ENCODE data around the gene FIGNL1. TPM values are rescaled to one million over a fixed set of nuclear protein-coding genes. Genes with fewer than 3 reads are reported as not detected.

The FIGNL1 gene
- total and polyA plus RNA-seq, 7 experiments from 2014 or later = 7.7 to 30.2 (median 10.3) TPM

GRCh38 chr7:50479743-50480517 is 29.8 kb upstream of the FIGNL1 start:
- Histone ChIP-seq H3K4me3 (ENCODE audit: low read length) (no peak overlapping the region), H3K9me3 (ENCODE audit: control insufficient read depth in 2 of 3, low read length in 3 of 3) (no peaks in the 10 kb centered on the region), H3K27me3 (ENCODE audit: control insufficient read depth in 2 of 2, insufficient read depth in 2 of 2, low read length in 2 of 2) (no peaks in the 10 kb centered on the region), H3K27ac (ENCODE audit: low read depth, low read length) (no peak overlapping the region), H3K4me1 (ENCODE audit: control insufficient read depth in 2 of 2, insufficient read depth in 2 of 2, low read length in 2 of 2) (no peaks in the 10 kb centered on the region), H3K36me3 (ENCODE audit: control insufficient read depth in 2 of 3, insufficient read depth in 3 of 3, low read length in 3 of 3) (no peaks in the 10 kb centered on the region)
- intact Hi-C loops (cut with micrococcal nuclease) = no loop called here
- H3K9me3 Mint-ChIP-seq = no peaks in the 10 kb centered on the region
- DNase-seq = no peak
- peaks cover 0 to 20% (median 0%) of the 10 kb centered on the region in 5 donors for H3K27me3 Mint-ChIP-seq
- H3K4me1 Mint-ChIP-seq = no peaks in the 10 kb centered on the region
- ChIA-PET POLR2A (no interaction called here), CTCF (no interaction called here)
- H3K4me3 Mint-ChIP-seq = no peak overlapping the region
- no peak overlapping the region for H3K27ac Mint-ChIP-seq
- ATAC-seq = no peak
- no peaks in the 10 kb centered on the region for H3K36me3 Mint-ChIP-seq

GRCh38 chr7:50477640-50478039 is 27.5 kb upstream of the FIGNL1 start:
- Histone ChIP-seq H3K36me3 (ENCODE audit: control insufficient read depth in 2 of 3, insufficient read depth in 3 of 3, low read length in 3 of 3) (no peaks in the 10 kb centered on the region), H3K27me3 (ENCODE audit: control insufficient read depth in 2 of 2, insufficient read depth in 2 of 2, low read length in 2 of 2) (no peaks in the 10 kb centered on the region), H3K4me1 (ENCODE audit: control insufficient read depth in 2 of 2, insufficient read depth in 2 of 2, low read length in 2 of 2) (no peaks in the 10 kb centered on the region), H3K9me3 (ENCODE audit: control insufficient read depth in 2 of 3, low read length in 3 of 3) (no peaks in the 10 kb centered on the region), H3K27ac (ENCODE audit: low read depth, low read length) (no peak overlapping the region), H3K4me3 (ENCODE audit: low read length) (no peak overlapping the region)
- ATAC-seq = no peak
- H3K36me3 Mint-ChIP-seq = no peaks in the 10 kb centered on the region
- CTCF ChIA-PET = interaction anchor here (0.6 to 1.2 kb wide), 2 partner anchors 9 to 332 kb away, joined by 4 read pairs; no protein-coding TSS in a partner anchor
- H3K4me1 Mint-ChIP-seq = no peaks in the 10 kb centered on the region
- H3K27me3 Mint-ChIP-seq = peaks cover 0 to 14% (median 0%) of the 10 kb centered on the region in 5 donors
- no peaks in the 10 kb centered on the region for H3K9me3 Mint-ChIP-seq
- H3K27ac Mint-ChIP-seq = no peak overlapping the region
- no peak for DNase-seq
- POLR2A ChIA-PET = no interaction called here
- H3K4me3 Mint-ChIP-seq = no peak overlapping the region
- intact Hi-C loops (cut with micrococcal nuclease) = no loop called here

- no peak overlapping the region for H3K27ac Mint-ChIP-seq
- no peak overlapping the region for H3K4me3 ChIP-seq (ENCODE audit: low read length)
- DNase-seq (no peak), ATAC-seq (no peak)
- CTCF ChIA-PET = interaction anchor here (0.6 kb wide), 1 partner anchor 332 kb away, joined by 4 read pairs; no protein-coding TSS in a partner anchor
- H3K27me3 Mint-ChIP-seq = peaks cover 0 to 14% (median 0%) of the 10 kb centered on the region in 5 donors
- H3K27me3 ChIP-seq (ENCODE audit: control insufficient read depth in 2 of 2, insufficient read depth in 2 of 2, low read length in 2 of 2) = no peaks in the 10 kb centered on the region
- no peaks in the 10 kb centered on the region for H3K36me3 ChIP-seq (ENCODE audit: control insufficient read depth in 2 of 3, insufficient read depth in 3 of 3, low read length in 3 of 3)
- no peaks in the 10 kb centered on the region for H3K36me3 Mint-ChIP-seq
- no peaks in the 10 kb centered on the region for H3K4me1 Mint-ChIP-seq
- H3K9me3 Mint-ChIP-seq = no peaks in the 10 kb centered on the region
- no peak overlapping the region for H3K4me3 Mint-ChIP-seq
- POLR2A ChIA-PET = no interaction called here
- no peaks in the 10 kb centered on the region for H3K4me1 ChIP-seq (ENCODE audit: control insufficient read depth in 2 of 2, insufficient read depth in 2 of 2, low read length in 2 of 2)
- no peak overlapping the region for H3K27ac ChIP-seq (ENCODE audit: low read depth, low read length)
- H3K9me3 ChIP-seq (ENCODE audit: control insufficient read depth in 2 of 3, low read length in 3 of 3) = no peaks in the 10 kb centered on the region
- intact Hi-C loops (cut with micrococcal nuclease) = no loop called here
Measured at GRCh38 chr7:50476953-50477625, 26.9 kb upstream of the FIGNL1 start.

- H3K9me3 ChIP-seq (ENCODE audit: control insufficient read depth in 2 of 3, low read length in 3 of 3) = no peaks in the 10 kb centered on the region
- H3K36me3 ChIP-seq (ENCODE audit: control insufficient read depth in 2 of 3, insufficient read depth in 3 of 3, low read length in 3 of 3) = no peaks in the 10 kb centered on the region
- Mint-ChIP-seq H3K36me3 (no peaks in the 10 kb centered on the region), H3K9me3 (no peaks in the 10 kb centered on the region), H3K27ac (no peak overlapping the region), H3K4me3 (no peak overlapping the region), H3K27me3 (peaks cover 0 to 8% (median 0%) of the 10 kb centered on the region in 5 donors), H3K4me1 (no peaks in the 10 kb centered on the region)
- H3K27me3 ChIP-seq (ENCODE audit: control insufficient read depth in 2 of 2, insufficient read depth in 2 of 2, low read length in 2 of 2) = no peaks in the 10 kb centered on the region
- no peak for ATAC-seq
- H3K27ac ChIP-seq (ENCODE audit: low read depth, low read length) = no peak overlapping the region
- no peak for DNase-seq
- H3K4me1 ChIP-seq (ENCODE audit: control insufficient read depth in 2 of 2, insufficient read depth in 2 of 2, low read length in 2 of 2) = no peaks in the 10 kb centered on the region
- ChIA-PET POLR2A (no interaction called here), CTCF (interaction anchor here (1.0 kb wide), 1 partner anchor 685 kb away, joined by 4 read pairs; no protein-coding TSS in a partner anchor)
- H3K4me3 ChIP-seq (ENCODE audit: low read length) = no peak overlapping the region
- intact Hi-C loops (cut with micrococcal nuclease) = no loop called here
Measured at GRCh38 chr7:50475340-50475739, 25.2 kb upstream of the FIGNL1 start.

- Mint-ChIP-seq H3K4me1 (no peaks in the 10 kb centered on the region), H3K27ac (peak overlapping the region in 1 of 9 donors; percentile 68), H3K27me3 (peaks cover 0 to 8% (median 0%) of the 10 kb centered on the region in 5 donors), H3K4me3 (no peak overlapping the region), H3K9me3 (no peaks in the 10 kb centered on the region), H3K36me3 (no peaks in the 10 kb centered on the region)
- POLR2A ChIA-PET = interaction anchor here (0.5 kb wide), 1 partner anchor 201 kb away, joined by 3 read pairs; no protein-coding TSS in a partner anchor
- CTCF ChIA-PET = interaction anchor here (1.0 kb wide), 1 partner anchor 686 kb away, joined by 4 read pairs; no protein-coding TSS in a partner anchor
- intact Hi-C loops (cut with micrococcal nuclease) = no loop called here
- Histone ChIP-seq H3K9me3 (ENCODE audit: control insufficient read depth in 2 of 3, low read length in 3 of 3) (no peaks in the 10 kb centered on the region), H3K4me1 (ENCODE audit: control insufficient read depth in 2 of 2, insufficient read depth in 2 of 2, low read length in 2 of 2) (no peaks in the 10 kb centered on the region), H3K27me3 (ENCODE audit: control insufficient read depth in 2 of 2, insufficient read depth in 2 of 2, low read length in 2 of 2) (no peaks in the 10 kb centered on the region), H3K27ac (ENCODE audit: low read depth, low read length) (no peak overlapping the region), H3K4me3 (ENCODE audit: low read length) (no peak overlapping the region), H3K36me3 (ENCODE audit: control insufficient read depth in 2 of 3, insufficient read depth in 3 of 3, low read length in 3 of 3) (no peaks in the 10 kb centered on the region)
- DNase-seq (no peak), ATAC-seq (no peak)
Measured at GRCh38 chr7:50474382-50475160, 24.4 kb upstream of the FIGNL1 start.

- DNase-seq = no peak
- Histone ChIP-seq H3K4me1 (ENCODE audit: control insufficient read depth in 2 of 2, insufficient read depth in 2 of 2, low read length in 2 of 2) (no peaks in the 10 kb centered on the region), H3K9me3 (ENCODE audit: control insufficient read depth in 2 of 3, low read length in 3 of 3) (no peaks in the 10 kb centered on the region), H3K4me3 (ENCODE audit: low read length) (no peak overlapping the region), H3K36me3 (ENCODE audit: control insufficient read depth in 2 of 3, insufficient read depth in 3 of 3, low read length in 3 of 3) (no peaks in the 10 kb centered on the region), H3K27ac (ENCODE audit: low read depth, low read length) (no peak overlapping the region), H3K27me3 (ENCODE audit: control insufficient read depth in 2 of 2, insufficient read depth in 2 of 2, low read length in 2 of 2) (no peaks in the 10 kb centered on the region)
- H3K27me3 Mint-ChIP-seq = peaks cover 0 to 12% (median 0%) of the 10 kb centered on the region in 5 donors
- ChIA-PET CTCF (interaction anchor here (0.9 kb wide), 1 partner anchor 13 kb away, joined by 3 read pairs; no protein-coding TSS in a partner anchor), POLR2A (no interaction called here)
- intact Hi-C loops (cut with micrococcal nuclease) = no loop called here
- no peak overlapping the region for H3K27ac Mint-ChIP-seq
- H3K4me1 Mint-ChIP-seq = peaks cover 0 to under 1% (median 0%) of the 10 kb centered on the region in 7 donors
- no peak for ATAC-seq
- no peaks in the 10 kb centered on the region for H3K36me3 Mint-ChIP-seq
- H3K9me3 Mint-ChIP-seq = no peaks in the 10 kb centered on the region
- no peak overlapping the region for H3K4me3 Mint-ChIP-seq
Measured at GRCh38 chr7:50473531-50473930, 23.4 kb upstream of the FIGNL1 start.

All from naive thymus-derived CD4-positive, alpha-beta T cell (primary cell).